ENCODE measurements around the gene MLXIP. TPM values are rescaled to one million over a fixed set of nuclear protein-coding genes. Genes with fewer than 3 reads are reported as not detected.

The MLXIP gene
- polyA plus RNA-seq, 1 donor from 2014 or later = 9.2 TPM

DNA sequence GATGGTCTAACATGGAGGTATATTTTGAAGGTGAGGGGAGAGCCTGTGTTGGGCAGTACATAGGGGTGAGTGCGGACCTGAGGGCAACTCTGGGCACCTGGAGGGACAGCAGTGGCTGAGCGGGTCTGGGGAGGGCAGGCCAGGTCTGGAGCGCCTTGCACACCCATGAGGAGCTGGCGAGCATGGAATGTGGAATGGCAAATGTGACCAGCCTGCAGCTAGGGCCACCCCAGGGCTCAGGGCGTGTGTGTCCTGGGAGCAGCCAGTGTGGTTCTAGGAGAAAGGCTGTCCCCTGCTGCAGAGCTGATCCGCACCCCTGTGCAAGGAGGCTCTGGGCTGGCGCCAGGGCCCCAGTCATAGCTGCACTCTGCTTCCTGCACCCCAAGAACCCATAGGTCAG, 32.4 kb upstream of the MLXIP start:
- H3K4me2 ChIP-seq (ENCODE audit: low read length) = no peak overlapping the region

DNA sequence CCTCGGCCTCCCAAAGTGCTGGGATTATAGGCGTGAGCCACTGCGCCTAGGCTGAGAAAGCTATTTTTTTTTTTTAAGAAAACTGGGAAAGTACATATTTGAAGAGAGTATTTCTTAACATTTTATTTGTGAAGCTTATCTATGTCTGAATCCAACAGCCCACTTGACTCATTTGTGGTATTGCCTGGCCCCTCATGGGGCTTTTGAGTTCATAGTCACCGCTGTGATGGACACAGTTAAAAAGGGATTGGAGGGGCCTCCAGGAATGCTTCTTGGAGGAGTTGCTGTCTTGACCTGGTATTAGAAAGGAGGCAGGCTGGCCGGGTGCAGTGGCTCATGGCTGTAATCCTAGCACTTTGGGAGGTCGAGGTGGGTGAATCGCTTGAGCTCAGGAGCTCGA, 30.4 kb upstream of the MLXIP start:
- TF ChIP-seq SMC3 (conservative IDR thresholded peaks at IDR 0.05; ENCODE audit: poor library complexity) = no peak
- no peak for TF ChIP-seq TAF1 (IDR thresholded peaks at IDR 0.05; ENCODE audit: low read depth)
- TF ChIP-seq, protein P1, sequence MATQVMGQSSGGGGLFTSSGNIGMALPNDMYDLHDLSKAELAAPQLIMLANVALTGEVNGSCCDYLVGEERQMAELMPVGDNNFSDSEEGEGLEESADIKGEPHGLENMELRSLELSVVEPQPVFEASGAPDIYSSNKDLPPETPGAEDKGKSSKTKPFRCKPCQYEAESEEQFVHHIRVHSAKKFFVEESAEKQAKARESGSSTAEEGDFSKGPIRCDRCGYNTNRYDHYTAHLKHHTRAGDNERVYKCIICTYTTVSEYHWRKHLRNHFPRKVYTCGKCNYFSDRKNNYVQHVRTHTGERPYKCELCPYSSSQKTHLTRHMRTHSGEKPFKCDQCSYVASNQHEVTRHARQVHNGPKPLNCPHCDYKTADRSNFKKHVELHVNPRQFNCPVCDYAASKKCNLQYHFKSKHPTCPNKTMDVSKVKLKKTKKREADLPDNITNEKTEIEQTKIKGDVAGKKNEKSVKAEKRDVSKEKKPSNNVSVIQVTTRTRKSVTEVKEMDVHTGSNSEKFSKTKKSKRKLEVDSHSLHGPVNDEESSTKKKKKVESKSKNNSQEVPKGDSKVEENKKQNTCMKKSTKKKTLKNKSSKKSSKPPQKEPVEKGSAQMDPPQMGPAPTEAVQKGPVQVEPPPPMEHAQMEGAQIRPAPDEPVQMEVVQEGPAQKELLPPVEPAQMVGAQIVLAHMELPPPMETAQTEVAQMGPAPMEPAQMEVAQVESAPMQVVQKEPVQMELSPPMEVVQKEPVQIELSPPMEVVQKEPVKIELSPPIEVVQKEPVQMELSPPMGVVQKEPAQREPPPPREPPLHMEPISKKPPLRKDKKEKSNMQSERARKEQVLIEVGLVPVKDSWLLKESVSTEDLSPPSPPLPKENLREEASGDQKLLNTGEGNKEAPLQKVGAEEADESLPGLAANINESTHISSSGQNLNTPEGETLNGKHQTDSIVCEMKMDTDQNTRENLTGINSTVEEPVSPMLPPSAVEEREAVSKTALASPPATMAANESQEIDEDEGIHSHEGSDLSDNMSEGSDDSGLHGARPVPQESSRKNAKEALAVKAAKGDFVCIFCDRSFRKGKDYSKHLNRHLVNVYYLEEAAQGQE (IDR thresholded peaks at IDR 0.05; ENCODE audit: borderline replicate concordance) = no peak
- no peak for TF ChIP-seq EP300 (conservative IDR thresholded peaks at IDR 0.05; ENCODE audit: poor library complexity, severe bottlenecking)
- TF ChIP-seq MXI1 (conservative IDR thresholded peaks at IDR 0.05; ENCODE audit: poor library complexity, severe bottlenecking) = no peak
- TF ChIP-seq EZH2 (IDR thresholded peaks at IDR 0.05; ENCODE audit: borderline replicate concordance, insufficient read depth, low read length, poor library complexity, severe bottlenecking) = no peak
- no peak for TF ChIP-seq RAD21 (conservative IDR thresholded peaks at IDR 0.05)
- TF ChIP-seq, protein P2, sequence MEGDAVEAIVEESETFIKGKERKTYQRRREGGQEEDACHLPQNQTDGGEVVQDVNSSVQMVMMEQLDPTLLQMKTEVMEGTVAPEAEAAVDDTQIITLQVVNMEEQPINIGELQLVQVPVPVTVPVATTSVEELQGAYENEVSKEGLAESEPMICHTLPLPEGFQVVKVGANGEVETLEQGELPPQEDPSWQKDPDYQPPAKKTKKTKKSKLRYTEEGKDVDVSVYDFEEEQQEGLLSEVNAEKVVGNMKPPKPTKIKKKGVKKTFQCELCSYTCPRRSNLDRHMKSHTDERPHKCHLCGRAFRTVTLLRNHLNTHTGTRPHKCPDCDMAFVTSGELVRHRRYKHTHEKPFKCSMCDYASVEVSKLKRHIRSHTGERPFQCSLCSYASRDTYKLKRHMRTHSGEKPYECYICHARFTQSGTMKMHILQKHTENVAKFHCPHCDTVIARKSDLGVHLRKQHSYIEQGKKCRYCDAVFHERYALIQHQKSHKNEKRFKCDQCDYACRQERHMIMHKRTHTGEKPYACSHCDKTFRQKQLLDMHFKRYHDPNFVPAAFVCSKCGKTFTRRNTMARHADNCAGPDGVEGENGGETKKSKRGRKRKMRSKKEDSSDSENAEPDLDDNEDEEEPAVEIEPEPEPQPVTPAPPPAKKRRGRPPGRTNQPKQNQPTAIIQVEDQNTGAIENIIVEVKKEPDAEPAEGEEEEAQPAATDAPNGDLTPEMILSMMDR (IDR thresholded peaks at IDR 0.05; ENCODE audit: poor library complexity, severe bottlenecking) = no peak
- no peak for TF ChIP-seq POLR2AphosphoS5 (IDR thresholded peaks at IDR 0.05)
- no peaks in the 10 kb centered on the region for H3K79me2 ChIP-seq (replicated peaks; ENCODE audit: insufficient read depth, low read length)
- H3K36me3 ChIP-seq (ENCODE audit: insufficient read depth, low read length) = no peaks in the 10 kb centered on the region

More for the DNA sequence above, 32.4 kb upstream of the MLXIP start:
- no peak overlapping the region for H2AFZ ChIP-seq (ENCODE audit: low read depth, low read length)
- H3K9ac ChIP-seq (ENCODE audit: low read length) = no peak overlapping the region
- H4K20me1 ChIP-seq (ENCODE audit: insufficient read depth) = no peaks in the 10 kb centered on the region
- TF ChIP-seq SMC3 (conservative IDR thresholded peaks at IDR 0.05; ENCODE audit: poor library complexity) = no peak
- TF ChIP-seq, protein P2 (IDR thresholded peaks at IDR 0.05; ENCODE audit: poor library complexity, severe bottlenecking) = no peak
- no peak for TF ChIP-seq TAF1 (IDR thresholded peaks at IDR 0.05; ENCODE audit: low read depth)
- TF ChIP-seq, protein P1 (IDR thresholded peaks at IDR 0.05; ENCODE audit: borderline replicate concordance) = no peak
- TF ChIP-seq EP300 (conservative IDR thresholded peaks at IDR 0.05; ENCODE audit: poor library complexity, severe bottlenecking) = no peak
- no peak for TF ChIP-seq MXI1 (conservative IDR thresholded peaks at IDR 0.05; ENCODE audit: poor library complexity, severe bottlenecking)
- TF ChIP-seq POLR2AphosphoS5 (IDR thresholded peaks at IDR 0.05) = no peak
- no peak for TF ChIP-seq EZH2 (IDR thresholded peaks at IDR 0.05; ENCODE audit: borderline replicate concordance, insufficient read depth, low read length, poor library complexity, severe bottlenecking)
- no peaks in the 10 kb centered on the region for H3K79me2 ChIP-seq (replicated peaks; ENCODE audit: insufficient read depth, low read length)
- no peak overlapping the region for H3K27ac ChIP-seq (ENCODE audit: low read length)
- no peaks in the 10 kb centered on the region for H3K9me3 ChIP-seq (ENCODE audit: low read length)
- H3F3A ChIP-seq (ENCODE audit: insufficient read depth, low read length, poor library complexity, severe bottlenecking) = no peaks in the 10 kb centered on the region
- no peaks in the 10 kb centered on the region for H3K36me3 ChIP-seq (ENCODE audit: insufficient read depth, low read length)
- H3K27me3 ChIP-seq (ENCODE audit: insufficient read depth, low read depth, low read length) = no peaks in the 10 kb centered on the region
- no peak overlapping the region for H3K4me3 ChIP-seq (ENCODE audit: low read length)
- H3K9me2 ChIP-seq (ENCODE audit: insufficient read depth, low read length) = no peaks in the 10 kb centered on the region

More for the DNA sequence above, 30.4 kb upstream of the MLXIP start:
- no peaks in the 10 kb centered on the region for H3K9me2 ChIP-seq (ENCODE audit: insufficient read depth, low read length)
- no peak overlapping the region for H3K4me2 ChIP-seq (ENCODE audit: low read length)
- H3K9ac ChIP-seq (ENCODE audit: low read length) = no peak overlapping the region
- no peak overlapping the region for H3K27ac ChIP-seq (ENCODE audit: low read length)
- no peaks in the 10 kb centered on the region for H3K27me3 ChIP-seq (ENCODE audit: insufficient read depth, low read depth, low read length)
- H3K4me3 ChIP-seq (ENCODE audit: low read length) = no peak overlapping the region
- no peak overlapping the region for H2AFZ ChIP-seq (ENCODE audit: low read depth, low read length)
- no peaks in the 10 kb centered on the region for H3F3A ChIP-seq (ENCODE audit: insufficient read depth, low read length, poor library complexity, severe bottlenecking)
- H3K9me3 ChIP-seq (ENCODE audit: low read length) = no peaks in the 10 kb centered on the region
- no peaks in the 10 kb centered on the region for H4K20me1 ChIP-seq (ENCODE audit: insufficient read depth)

Data from neural cell (in vitro differentiated cells).